HEK293T (cell line): Measurements from ENCODE around the gene PLEKHD1.
"Not testable (repeated sequence)": the region's sequence is repeated elsewhere in the genome, so short reads cannot be mapped to it uniquely, and the experiment has no call there.

Experiments used
- CTCF ChIA-PET: fragments of 350-600 bp; formaldehyde crosslinking; extraction: SDS; loops from one replicate; lab custom pipeline; 2021; ENCODE audit warnings: antibody characterized with exemption, inconsistent platforms; lab: Yijun Ruan, JAX
- POLR2A ChIA-PET: fragments of 350-600 bp; formaldehyde crosslinking; extraction: SDS; loops from one replicate; lab custom pipeline; 2020; ENCODE audit warnings: antibody characterized with exemption, inconsistent platforms; lab: Yijun Ruan, JAX
- DNase-seq: peaks from one replicate; pipeline ENCODE4 v3.0.0; 2012; ENCODE audit warnings: mixed read lengths; ENCODE audit errors: extremely low spot score
- ARNT ChIP-seq: fragments of 450-650 bp; IDR thresholded peaks from 2 replicates; pipeline ENCODE4 v1.6.1; 2017; ENCODE audit warnings: mild to moderate bottlenecking
- BHLHE40 ChIP-seq: fragments of 450-650 bp; IDR thresholded peaks from 2 replicates; pipeline ENCODE4 v1.6.1; 2016; ENCODE audit warnings: mild to moderate bottlenecking, moderate library complexity, borderline replicate concordance
- CTBP1 ChIP-seq: fragments of 450-650 bp; IDR thresholded peaks from 2 replicates; pipeline ENCODE4 v1.6.1; 2016; ENCODE audit warnings: borderline replicate concordance
- ELF4 ChIP-seq: fragments of 450-650 bp; IDR thresholded peaks from 2 replicates; pipeline ENCODE4 v1.6.1; 2017; ENCODE audit warnings: antibody characterized with exemption
- FOXA1 ChIP-seq: fragments of 450-650 bp; IDR thresholded peaks from 2 replicates; pipeline ENCODE4 v1.6.1; 2016; ENCODE audit warnings: mild to moderate bottlenecking
- FOXK2 ChIP-seq: fragments of 450-650 bp; IDR thresholded peaks from 2 replicates; pipeline ENCODE4 v1.6.1; 2016; ENCODE audit warnings: mild to moderate bottlenecking
- FOXM1 ChIP-seq: fragments of 450-650 bp; IDR thresholded peaks from 2 replicates; pipeline ENCODE4 v1.6.1; 2017; ENCODE audit warnings: mild to moderate bottlenecking, borderline replicate concordance
- HDGF ChIP-seq: fragments of 450-650 bp; IDR thresholded peaks from 2 replicates; pipeline ENCODE4 v1.6.1; 2017; ENCODE audit warnings: antibody characterized with exemption, borderline replicate concordance
- L3MBTL2 ChIP-seq: fragments of 450-650 bp; conservative IDR thresholded peaks from 2 replicates; pipeline ENCODE4 v1.6.1; 2016; ENCODE audit warnings: mild to moderate bottlenecking
- LEF1 ChIP-seq: fragments of 450-650 bp; IDR thresholded peaks from 2 replicates; pipeline ENCODE4 v1.6.1; 2017; ENCODE audit warnings: mild to moderate bottlenecking, borderline replicate concordance
- NFRKB ChIP-seq: fragments of 450-650 bp; IDR thresholded peaks from 2 replicates; pipeline ENCODE4 v1.6.1; 2016; ENCODE audit warnings: mild to moderate bottlenecking, moderate library complexity
- PKNOX1 ChIP-seq: fragments of 450-650 bp; IDR thresholded peaks from 2 replicates; pipeline ENCODE4 v1.6.1; 2016
- SP1 ChIP-seq: fragments of 450-650 bp; IDR thresholded peaks from 2 replicates; pipeline ENCODE4 v1.6.1; 2017
- SUZ12 ChIP-seq: fragments of 450-650 bp; IDR thresholded peaks from 2 replicates; pipeline ENCODE4 v1.6.1; 2016; ENCODE audit warnings: mild to moderate bottlenecking
- TARDBP ChIP-seq: fragments of 450-650 bp; IDR thresholded peaks from 2 replicates; pipeline ENCODE4 v1.6.1; 2016
- ZNF384 ChIP-seq: fragments of 450-650 bp; IDR thresholded peaks from 2 replicates; pipeline ENCODE4 v1.6.1; 2016

PLEKHD1 gene

GRCh38 chr14:69493791-69494190, 9.3 kb downstream of the PLEKHD1 start:
- ChIA-PET POLR2A (no interaction called here), CTCF (no interaction called here)

GRCh38 chr14:69495341-69495921, 10.9 kb downstream of the PLEKHD1 start:
- no peak for DNase-seq
- ChIA-PET CTCF (no interaction called here), POLR2A (no interaction called here)
- TF ChIP-seq FOXM1 = no peak
- no peak for TF ChIP-seq ELF4
- TF ChIP-seq FOXA1 = no peak
- TF ChIP-seq CTBP1 = no peak
- no peak for TF ChIP-seq PKNOX1
- TF ChIP-seq NFRKB = no peak
- TF ChIP-seq TARDBP = no peak
- TF ChIP-seq LEF1 = no peak
- TF ChIP-seq HDGF = no peak
- TF ChIP-seq ZNF384 = no peak
- no peak for TF ChIP-seq ARNT
- no peak for TF ChIP-seq SUZ12
- TF ChIP-seq FOXK2 = no peak
- TF ChIP-seq SP1 = no peak
- TF ChIP-seq L3MBTL2 = no peak
- TF ChIP-seq BHLHE40 = no peak

More at GRCh38 chr14:69493791-69494190, 9.3 kb downstream of the PLEKHD1 start:
- DNase-seq = no peak
- TF ChIP-seq FOXA1 = no peak
- no peak for TF ChIP-seq CTBP1
- no peak for TF ChIP-seq FOXM1
- no peak for TF ChIP-seq SP1
- no peak for TF ChIP-seq PKNOX1
- TF ChIP-seq NFRKB = no peak
- TF ChIP-seq ELF4 = no peak
- no peak for TF ChIP-seq BHLHE40
- TF ChIP-seq L3MBTL2 = no peak
- TF ChIP-seq FOXK2 = no peak
- no peak for TF ChIP-seq HDGF
- TF ChIP-seq ZNF384 = no peak
- TF ChIP-seq SUZ12 = no peak
- TF ChIP-seq LEF1 = no peak
- no peak for TF ChIP-seq TARDBP
- TF ChIP-seq ARNT = no peak

- CTCF ChIA-PET, POLR2A ChIA-PET, DNase-seq: not testable (repeated sequence)
Observed at GRCh38 chr14:69497866-69498265, 13.3 kb downstream of the PLEKHD1 start.

- CTCF ChIA-PET, DNase-seq, POLR2A ChIA-PET: not testable (repeated sequence)
Observed at GRCh38 chr14:69498286-69498685, 13.8 kb downstream of the PLEKHD1 start.

GRCh38 chr14:69499436-69499835, 14.9 kb downstream of the PLEKHD1 start:
- DNase-seq = no peak
- CTCF ChIA-PET = interaction anchor here (0.9 to 1.0 kb wide), 2 partner anchors 39 to 137 kb away, joined by 3 to 4 read pairs; no protein-coding TSS in a partner anchor
- POLR2A ChIA-PET = no interaction called here
- TF ChIP-seq FOXA1 (no peak), FOXM1 (no peak), SP1 (no peak), ZNF384 (no peak), BHLHE40 (no peak), L3MBTL2 (no peak), PKNOX1 (no peak), TARDBP (no peak), CTBP1 (no peak)

GRCh38 chr14:69500096-69500495, 15.6 kb downstream of the PLEKHD1 start:
- CTCF ChIA-PET = interaction anchor here (0.9 kb wide), 1 partner anchor 138 kb away, joined by 4 read pairs; no protein-coding TSS in a partner anchor
- no peak for DNase-seq
- POLR2A ChIA-PET = no interaction called here
- no peak for TF ChIP-seq SP1
- no peak for TF ChIP-seq L3MBTL2
- TF ChIP-seq TARDBP = no peak
- TF ChIP-seq ZNF384 = no peak
- TF ChIP-seq PKNOX1 = no peak
- no peak for TF ChIP-seq FOXK2
- TF ChIP-seq CTBP1 = no peak
- no peak for TF ChIP-seq NFRKB
- TF ChIP-seq FOXM1 = no peak
- no peak for TF ChIP-seq ELF4
- TF ChIP-seq BHLHE40 = no peak
